MM.1S (cell line): ENCODE measurements around the gene NAALADL2.

Source experiments
- DNase-seq: peaks from one replicate; pipeline ENCODE4 v3.0.0-alpha.2; 2015
- H2AFZ ChIP-seq: fragments of 300-600 bp; sonication (generic); 2 replicates; pipeline ENCODE4 v1.6.0; 2016; ENCODE audit warnings: antibody characterized with exemption, low read length
- H3F3A ChIP-seq: fragments of 300-600 bp; sonication (generic); 2 replicates; pipeline ENCODE4 v1.6.1; 2016; ENCODE audit warnings: mild to moderate bottlenecking, antibody characterized with exemption, low read length, moderate library complexity, mixed read lengths; ENCODE audit not compliant: insufficient read depth
- H3K27ac ChIP-seq: fragments of 300-600 bp; sonication (generic); 2 replicates; pipeline ENCODE4 v1.5.1; 2016; ENCODE audit warnings: mild to moderate bottlenecking, low read length
- H3K27me3 ChIP-seq: fragments of 300-600 bp; sonication (generic); replicated peaks from 2 replicates; pipeline ENCODE4 v1.6.0; 2016; ENCODE audit warnings: low read length; ENCODE audit not compliant: insufficient read depth
- H3K36me3 ChIP-seq: fragments of 300-600 bp; sonication (generic); replicated peaks from 2 replicates; pipeline ENCODE4 v1.6.1; 2016; ENCODE audit warnings: mild to moderate bottlenecking, low read length, mixed read lengths; ENCODE audit not compliant: insufficient read depth
- H3K4me1 ChIP-seq: fragments of 300-600 bp; sonication (generic); 2 replicates; pipeline ENCODE4 v1.6.1; 2016; ENCODE audit warnings: low read length, mixed read lengths
- H3K4me2 ChIP-seq: fragments of 300-600 bp; sonication (generic); 2 replicates; pipeline ENCODE4 v1.6.0; 2016; ENCODE audit warnings: low read depth, low read length
- H3K4me3 ChIP-seq: fragments of 300-600 bp; sonication (generic); 2 replicates; pipeline ENCODE4 v1.5.1; 2016; ENCODE audit warnings: low read length, mixed read lengths
- H3K79me2 ChIP-seq: fragments of 300-600 bp; sonication (generic); 2 replicates; pipeline ENCODE4 v1.6.1; 2016; ENCODE audit warnings: mixed run types, low read length, mixed read lengths
- H3K9ac ChIP-seq: fragments of 300-600 bp; sonication (generic); 2 replicates; pipeline ENCODE4 v1.6.1; 2016; ENCODE audit warnings: low read length, mixed read lengths
- H3K9me2 ChIP-seq: fragments of 300-600 bp; sonication (generic); replicated peaks from 2 replicates; pipeline ENCODE4 v1.6.1; 2016; ENCODE audit warnings: mild to moderate bottlenecking, low read length, mixed read lengths; ENCODE audit not compliant: insufficient read depth
- H3K9me3 ChIP-seq: fragments of 300-600 bp; sonication (generic); replicated peaks from 2 replicates; pipeline ENCODE4 v1.6.1; 2016; ENCODE audit warnings: mild to moderate bottlenecking, low read length, mixed read lengths; ENCODE audit not compliant: insufficient read depth
- H4K20me1 ChIP-seq: fragments of 300-600 bp; sonication (generic); 2 replicates; pipeline ENCODE4 v1.6.1; 2016; ENCODE audit warnings: mild to moderate bottlenecking, low read length, moderate library complexity, mixed read lengths; ENCODE audit not compliant: insufficient read depth
- EZH2 ChIP-seq: fragments of 300-600 bp; sonication (generic); optimal IDR thresholded peaks from 2 replicates; pipeline ENCODE3; 2017; ENCODE audit warnings: low read depth, mild to moderate bottlenecking, antibody characterized with exemption, low read length, mixed read lengths
- EZH2phosphoT487 ChIP-seq: fragments of 300-600 bp; sonication (generic); IDR thresholded peaks from 2 replicates; pipeline ENCODE4 v1.6.1; 2018; ENCODE audit warnings: antibody characterized with exemption, low read length
- TF ChIP-seq, protein P1 (sequence below): fragments of 300-600 bp; sonication (generic); IDR thresholded peaks from 2 replicates; pipeline ENCODE4 v1.5.1; 2016; ENCODE audit warnings: antibody characterized with exemption, low read length, mixed read lengths

NAALADL2 gene

DNA sequence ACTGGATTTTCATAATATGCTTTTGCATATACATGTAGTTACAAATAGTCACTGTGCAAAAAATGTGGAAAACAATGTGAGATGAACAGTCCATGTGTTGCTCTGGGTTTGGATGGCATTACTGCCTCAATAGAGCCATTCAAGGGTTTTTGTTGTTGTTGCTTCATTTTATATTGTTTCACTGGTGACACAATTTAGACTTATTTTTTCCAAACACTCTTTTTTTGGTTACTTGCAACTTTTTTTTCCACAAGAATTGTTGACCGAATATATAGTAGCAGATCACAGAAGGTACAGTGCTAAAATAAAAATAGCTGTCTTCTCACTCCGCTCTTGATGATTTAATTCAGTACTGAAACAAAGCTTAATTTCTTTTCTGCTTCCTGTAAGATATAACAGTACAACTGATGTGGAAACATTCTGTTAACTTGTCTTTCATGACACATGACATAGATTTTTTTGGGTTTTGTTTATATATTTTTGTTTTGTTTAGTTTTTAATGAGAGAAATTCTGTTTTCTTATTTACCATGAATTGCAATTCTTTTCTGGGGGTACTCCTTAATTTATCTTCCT lies 618.6 kb downstream of the NAALADL2 start:
- Histone ChIP-seq H3K9me2 (no peaks in the 10 kb centered on the region), H3K4me2 (no peak overlapping the region), H3K4me3 (no peak overlapping the region)

DNA sequence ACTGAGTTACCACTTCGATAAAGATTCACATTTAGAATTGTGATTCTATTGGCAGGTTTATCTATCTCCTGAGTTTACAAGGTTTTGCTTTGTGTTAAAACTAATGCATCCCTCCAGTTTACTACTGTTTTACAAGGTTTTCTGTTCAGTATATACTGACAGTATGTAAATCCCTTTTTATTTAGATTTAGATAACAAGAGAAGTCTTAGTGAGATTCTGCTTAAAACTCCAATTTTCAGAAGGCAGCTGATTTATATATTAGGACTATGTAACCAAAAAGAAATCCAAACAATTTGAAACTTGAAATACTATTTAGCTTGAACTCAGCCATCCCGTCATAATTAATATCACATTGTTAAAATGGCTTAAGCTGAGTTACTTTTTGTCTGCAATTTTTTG lies 619.2 kb downstream of the NAALADL2 start:
- DNase-seq = no peak
- Histone ChIP-seq H4K20me1 (no peaks in the 10 kb centered on the region), H3K79me2 (no peaks in the 10 kb centered on the region), H3K9ac (no peak overlapping the region), H3K27ac (no peak overlapping the region), H3K36me3 (no peaks in the 10 kb centered on the region), H3K4me1 (peaks cover 32% of the 10 kb centered on the region), H2AFZ (no peak overlapping the region), H3K4me3 (no peak overlapping the region), H3F3A (0 out of 2 replicates have a peak, but pooled peaks cover 7% of the 10 kb centered on the region), H3K27me3 (no peaks in the 10 kb centered on the region), H3K9me2 (no peaks in the 10 kb centered on the region), H3K9me3 (no peaks in the 10 kb centered on the region), H3K4me2 (no peak overlapping the region)
- TF ChIP-seq EZH2phosphoT487 = no peak
- TF ChIP-seq, protein P1, sequence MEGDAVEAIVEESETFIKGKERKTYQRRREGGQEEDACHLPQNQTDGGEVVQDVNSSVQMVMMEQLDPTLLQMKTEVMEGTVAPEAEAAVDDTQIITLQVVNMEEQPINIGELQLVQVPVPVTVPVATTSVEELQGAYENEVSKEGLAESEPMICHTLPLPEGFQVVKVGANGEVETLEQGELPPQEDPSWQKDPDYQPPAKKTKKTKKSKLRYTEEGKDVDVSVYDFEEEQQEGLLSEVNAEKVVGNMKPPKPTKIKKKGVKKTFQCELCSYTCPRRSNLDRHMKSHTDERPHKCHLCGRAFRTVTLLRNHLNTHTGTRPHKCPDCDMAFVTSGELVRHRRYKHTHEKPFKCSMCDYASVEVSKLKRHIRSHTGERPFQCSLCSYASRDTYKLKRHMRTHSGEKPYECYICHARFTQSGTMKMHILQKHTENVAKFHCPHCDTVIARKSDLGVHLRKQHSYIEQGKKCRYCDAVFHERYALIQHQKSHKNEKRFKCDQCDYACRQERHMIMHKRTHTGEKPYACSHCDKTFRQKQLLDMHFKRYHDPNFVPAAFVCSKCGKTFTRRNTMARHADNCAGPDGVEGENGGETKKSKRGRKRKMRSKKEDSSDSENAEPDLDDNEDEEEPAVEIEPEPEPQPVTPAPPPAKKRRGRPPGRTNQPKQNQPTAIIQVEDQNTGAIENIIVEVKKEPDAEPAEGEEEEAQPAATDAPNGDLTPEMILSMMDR = no peak
- TF ChIP-seq EZH2 = no peak

More for the DNA sequence above, 618.6 kb downstream of the NAALADL2 start:
- TF ChIP-seq EZH2 (no peak), EZH2phosphoT487 (no peak)
- TF ChIP-seq, protein P1 = no peak
- Histone ChIP-seq H3K79me2 (no peaks in the 10 kb centered on the region), H3K36me3 (no peaks in the 10 kb centered on the region), H3K9ac (no peak overlapping the region), H3K27ac (no peak overlapping the region), H2AFZ (no peak overlapping the region), H3K4me1 (peaks cover 32% of the 10 kb centered on the region), H4K20me1 (no peaks in the 10 kb centered on the region), H3K9me3 (no peaks in the 10 kb centered on the region), H3F3A (0 out of 2 replicates have a peak, but pooled peaks cover 7% of the 10 kb centered on the region), H3K27me3 (no peaks in the 10 kb centered on the region)
- no peak for DNase-seq

DNA sequence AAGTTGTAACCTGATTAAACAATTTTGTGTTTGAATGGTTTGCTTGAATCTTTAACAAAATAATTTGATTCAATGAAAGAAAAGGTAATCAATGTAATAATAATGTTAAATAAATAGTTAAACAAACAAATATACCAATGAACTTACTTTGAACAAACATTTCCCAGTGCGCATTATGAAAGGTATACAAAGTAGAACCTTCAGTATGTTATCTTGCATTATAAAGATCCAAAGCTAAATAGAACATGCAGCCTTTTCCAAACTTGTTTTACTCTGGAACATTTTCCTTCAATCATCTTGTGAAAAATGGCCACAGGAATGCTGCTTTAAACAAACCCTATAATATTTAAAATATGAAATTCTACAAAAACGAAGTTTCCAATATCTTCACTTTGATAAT lies 620.0 kb downstream of the NAALADL2 start:
- peaks cover 32% of the 10 kb centered on the region for H3K4me1 ChIP-seq
- no peak overlapping the region for H3K9ac ChIP-seq
- no peaks in the 10 kb centered on the region for H3K79me2 ChIP-seq
- H3K4me2 ChIP-seq = no peak overlapping the region
- H2AFZ ChIP-seq = no peak overlapping the region
- DNase-seq = no peak
- no peak overlapping the region for H3K4me3 ChIP-seq
- no peaks in the 10 kb centered on the region for H3K9me2 ChIP-seq
- H3F3A ChIP-seq = 0 out of 2 replicates have a peak, but pooled peaks cover 7% of the 10 kb centered on the region
- H3K36me3 ChIP-seq = no peaks in the 10 kb centered on the region
- H3K9me3 ChIP-seq = no peaks in the 10 kb centered on the region
- H3K27ac ChIP-seq = no peak overlapping the region
- TF ChIP-seq, protein P1 = no peak
- no peak for TF ChIP-seq EZH2
- TF ChIP-seq EZH2phosphoT487 = no peak
- no peaks in the 10 kb centered on the region for H4K20me1 ChIP-seq
- H3K27me3 ChIP-seq = no peaks in the 10 kb centered on the region
